HG02678 (cell line): ENCODE results near the gene PWWP2B.
A peak's percentile ranks its signal among the peaks of the same experiment; 100 is the strongest.

Source experiments
- ATAC-seq: cut with Tn5 transposase; IDR thresholded peaks from one replicate; pipeline ENCODE4 v1.9.1; 2021; ENCODE audit warnings: mild to moderate bottlenecking, moderate library complexity; ENCODE audit not compliant: unreplicated experiment

Gene PWWP2B

DNA sequence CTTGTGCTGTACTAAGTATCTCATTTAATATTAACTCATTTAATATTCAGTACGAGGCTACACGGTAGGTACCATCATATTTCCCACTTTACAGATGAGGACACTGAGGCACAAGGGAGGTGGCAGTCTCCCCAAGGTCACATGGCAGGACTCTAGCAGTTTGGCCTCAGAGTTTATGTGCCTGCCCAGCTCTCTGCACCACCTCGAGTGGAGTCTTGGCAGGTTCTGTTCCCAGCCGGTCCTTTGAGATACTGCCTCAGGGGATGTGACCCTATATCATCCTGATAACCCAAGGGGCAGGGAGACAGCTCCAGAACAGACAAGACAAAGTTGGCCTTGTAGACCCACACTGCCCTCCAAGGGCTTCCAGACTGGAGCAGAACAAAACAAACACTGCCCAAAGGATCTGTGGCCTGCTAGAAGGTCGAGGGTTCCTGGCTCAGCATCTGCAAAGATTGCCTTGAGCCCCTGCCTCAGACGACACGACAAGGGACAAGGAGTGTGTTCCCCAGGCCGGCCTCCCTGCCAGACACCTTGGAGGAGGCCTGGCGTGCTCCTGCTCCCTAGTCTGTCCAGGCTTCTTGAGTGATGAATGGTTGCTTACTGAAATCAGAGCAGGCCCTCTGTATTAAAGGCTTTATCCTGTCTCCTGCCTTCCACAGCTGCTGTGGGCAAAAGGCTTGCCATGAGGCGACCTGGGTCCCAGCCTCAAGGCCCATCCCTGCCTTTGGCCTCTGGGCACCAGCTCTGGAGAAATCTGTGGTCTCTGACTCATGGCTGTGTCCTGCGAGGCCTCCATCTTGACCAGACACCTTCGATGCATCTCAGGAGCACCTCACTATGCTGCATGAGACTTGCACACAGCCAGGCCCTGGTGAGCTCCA, 3.9 kb upstream of the PWWP2B start:
- no peak for ATAC-seq

DNA sequence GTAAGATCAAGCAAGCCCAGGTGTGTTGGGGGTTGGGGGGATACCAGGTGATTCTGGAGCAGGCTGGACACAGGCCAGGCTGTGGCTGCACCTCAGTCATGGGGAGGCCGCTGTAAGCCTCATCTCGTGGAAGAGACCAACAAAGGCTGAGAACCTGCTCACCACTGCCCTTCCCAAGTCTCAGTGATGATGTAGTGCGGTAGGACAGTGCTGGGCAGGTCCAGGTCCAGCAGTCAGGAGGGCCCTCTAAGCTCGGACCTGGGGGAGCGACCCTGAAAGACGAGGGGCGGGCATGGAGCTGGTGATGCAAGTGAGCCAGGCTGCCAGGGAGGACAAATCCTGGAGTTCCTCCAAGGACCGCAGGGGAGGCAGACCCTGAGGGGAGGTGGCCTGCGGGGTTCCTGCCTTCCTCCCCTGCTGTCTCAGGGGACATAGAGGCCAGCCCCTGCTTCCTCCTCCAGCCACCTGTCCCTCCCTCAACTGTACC, 3.3 kb upstream of the PWWP2B start:
- ATAC-seq = no peak

DNA sequence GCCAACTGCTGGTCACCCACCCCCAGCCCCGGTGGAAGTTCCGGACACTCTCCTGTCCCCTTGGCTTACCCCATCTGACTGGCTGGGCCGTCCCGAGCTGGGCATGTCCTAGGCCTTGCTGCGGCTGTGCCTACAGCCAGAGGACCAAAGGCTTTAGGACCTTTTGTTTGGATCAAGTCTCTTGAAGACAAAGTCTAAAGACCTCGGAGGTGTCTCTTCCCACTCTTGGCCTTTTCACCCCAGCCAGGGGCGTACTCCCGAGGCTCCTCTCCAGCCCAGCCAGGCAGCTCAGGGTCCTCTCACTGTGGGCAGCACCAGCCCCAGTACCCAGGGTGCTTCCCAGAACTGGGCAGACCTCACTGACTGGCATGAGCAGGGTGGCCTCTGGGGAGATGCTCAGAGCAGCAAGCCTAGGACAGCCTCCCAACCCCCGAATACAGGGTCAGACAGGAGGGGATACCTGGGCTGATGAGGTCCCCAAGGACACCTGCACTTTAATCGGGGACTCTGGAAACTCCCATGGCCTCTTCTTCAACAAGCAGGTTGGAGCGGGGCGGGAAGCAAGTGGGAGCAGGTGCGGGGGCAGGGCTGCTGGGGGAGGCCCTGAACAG, 2.7 kb upstream of the PWWP2B start:
- no peak for ATAC-seq

DNA sequence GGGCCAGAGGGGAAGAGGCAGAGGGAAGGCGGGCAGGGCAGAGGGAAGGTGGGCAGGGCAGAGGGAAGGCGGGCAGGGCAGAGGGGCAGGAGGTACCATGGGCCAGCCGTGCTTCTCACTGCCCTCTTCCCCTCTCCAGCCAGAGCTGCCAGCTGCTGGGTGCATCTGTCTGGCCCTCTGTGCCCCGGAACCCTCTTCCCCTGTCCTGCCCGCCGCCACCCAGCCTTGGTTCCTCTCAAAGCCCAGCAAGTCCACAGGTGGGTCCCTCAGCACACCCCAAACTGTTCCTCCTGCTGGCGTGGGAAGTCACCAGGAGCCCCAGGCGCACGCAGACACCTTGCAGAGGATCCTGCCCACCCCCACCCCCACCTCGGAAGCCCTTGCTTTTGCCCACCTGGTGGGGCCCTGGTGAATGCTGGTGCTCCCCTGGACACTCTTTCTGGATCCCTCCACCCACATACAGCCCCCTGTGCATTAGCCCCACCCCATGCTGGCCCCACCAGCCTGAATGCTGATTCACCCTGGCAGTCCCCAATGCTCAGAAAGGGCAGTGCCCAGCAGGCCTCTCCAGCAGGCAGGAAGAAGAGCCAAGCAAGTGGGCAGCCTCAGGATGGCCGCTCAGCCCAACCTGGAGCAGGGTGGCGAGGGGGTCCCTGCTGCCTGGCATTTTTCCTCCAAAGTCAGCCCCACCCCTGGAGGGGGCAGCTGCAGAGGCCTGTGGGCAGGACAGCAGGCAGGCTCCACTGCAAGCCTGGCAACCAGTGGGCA, 1.9 kb upstream of the PWWP2B start:
- ATAC-seq = no peak

DNA sequence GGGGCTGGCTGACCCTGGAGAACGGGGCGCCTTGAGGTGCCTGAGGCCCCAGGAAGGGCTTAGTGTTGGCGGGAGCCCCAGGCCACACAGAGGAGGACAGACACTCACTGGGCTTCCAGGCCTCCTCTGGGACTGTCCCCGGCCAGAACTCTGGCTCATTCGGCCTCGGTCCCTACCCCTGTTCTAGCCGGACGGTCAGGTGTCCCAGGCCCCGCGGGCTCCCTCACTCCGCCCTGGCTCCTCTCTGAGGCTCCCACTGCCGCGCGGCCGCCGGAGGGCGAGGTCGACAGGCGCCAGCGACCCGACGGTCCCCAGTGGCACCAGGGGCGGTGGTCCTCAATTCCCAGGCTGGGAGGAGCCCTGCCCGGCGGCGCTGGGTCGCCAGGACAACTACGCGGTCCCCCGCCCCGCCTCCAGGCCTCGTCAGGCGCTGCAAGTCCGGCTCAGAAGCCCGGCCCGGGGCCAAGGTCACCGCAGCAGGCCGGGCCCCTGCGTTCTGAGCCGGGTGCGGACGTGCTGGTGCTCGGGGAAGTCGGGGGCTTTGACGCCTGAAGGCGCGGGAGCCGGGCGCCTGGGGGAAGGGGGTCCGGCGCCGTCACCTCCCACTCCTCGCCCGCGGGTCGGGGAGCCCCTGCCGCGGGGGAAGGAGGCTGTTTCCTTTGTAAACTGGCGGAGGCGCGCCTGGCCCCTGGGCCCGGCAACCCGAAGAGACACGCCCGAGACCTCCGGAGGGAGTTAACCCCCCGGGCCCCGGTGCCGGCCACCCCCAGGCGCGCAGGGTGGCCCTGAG, 1.1 kb upstream of the PWWP2B start:
- peak; percentile 19 for ATAC-seq

DNA sequence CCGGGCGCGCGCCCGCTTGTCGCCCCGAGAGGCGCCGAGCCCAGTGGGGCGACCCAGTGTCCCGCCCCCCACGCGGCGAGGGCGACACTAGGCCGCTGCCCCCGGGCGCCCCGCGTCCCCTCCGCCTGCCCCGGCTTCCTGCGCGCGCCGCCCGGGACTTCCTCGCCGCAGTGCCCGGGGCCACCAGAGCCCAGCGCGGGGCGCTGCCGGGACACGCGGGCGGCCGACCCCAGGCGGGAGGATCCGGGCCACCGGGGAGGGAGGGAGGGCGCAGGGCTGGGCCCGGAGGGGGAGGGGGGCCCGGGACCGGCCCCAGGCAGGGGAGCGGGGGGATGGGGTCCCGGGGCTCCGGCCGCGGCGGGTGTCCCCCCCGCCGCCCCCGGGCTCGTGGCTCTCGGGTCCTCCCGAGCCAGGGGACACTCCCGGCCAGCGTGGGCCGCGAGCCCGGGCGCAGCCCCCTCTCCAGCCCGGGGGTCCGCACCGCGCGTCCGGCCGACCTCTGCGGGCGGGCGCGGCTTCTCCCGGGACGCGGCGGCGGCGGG, 435 bp upstream of the PWWP2B start:
- peak; percentile 45 for ATAC-seq

DNA sequence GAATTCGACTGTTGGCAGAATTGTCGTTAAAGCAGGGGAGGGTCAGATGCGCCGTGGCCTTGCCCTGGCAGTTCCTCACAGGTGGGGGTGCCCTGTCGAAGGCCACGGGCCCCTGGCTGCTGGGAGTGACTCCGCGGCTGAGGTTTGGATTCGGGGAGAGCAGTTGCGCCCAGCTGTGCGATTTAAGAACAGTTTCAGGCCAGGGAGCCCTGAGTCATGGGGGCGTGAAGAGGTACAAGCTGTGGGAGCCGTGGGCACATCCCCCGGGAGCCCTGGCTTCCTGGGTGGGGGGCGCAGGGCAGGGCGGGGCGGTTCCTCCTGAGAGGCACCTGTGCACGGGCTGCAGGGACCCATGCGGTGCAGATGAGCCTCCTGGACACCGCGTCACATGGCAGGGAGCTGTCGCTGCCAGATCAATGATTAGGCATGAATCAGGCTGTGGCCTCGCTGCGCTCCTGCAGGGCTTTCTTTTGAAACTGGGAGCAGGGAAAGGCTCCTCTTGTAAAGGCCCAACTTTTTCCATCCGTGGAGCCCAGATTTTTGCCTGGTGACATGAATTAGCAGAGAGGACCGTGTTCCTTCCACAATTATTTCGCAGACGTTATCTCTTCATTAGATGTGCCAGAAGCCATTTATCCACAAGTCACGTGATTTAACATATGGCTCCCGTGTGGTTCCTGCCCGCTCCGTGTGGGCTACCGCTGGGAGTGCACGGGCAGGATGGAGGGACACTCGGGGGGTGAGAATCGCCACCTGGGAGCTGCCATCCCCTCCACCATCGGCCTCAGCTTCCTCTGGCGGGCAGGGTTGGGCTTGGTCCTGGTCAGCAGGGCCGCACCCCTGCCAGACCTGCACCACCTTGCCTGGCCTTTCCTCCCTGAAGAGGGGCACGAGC, 918 bp downstream of the PWWP2B start:
- peak; percentile 40 for ATAC-seq

DNA sequence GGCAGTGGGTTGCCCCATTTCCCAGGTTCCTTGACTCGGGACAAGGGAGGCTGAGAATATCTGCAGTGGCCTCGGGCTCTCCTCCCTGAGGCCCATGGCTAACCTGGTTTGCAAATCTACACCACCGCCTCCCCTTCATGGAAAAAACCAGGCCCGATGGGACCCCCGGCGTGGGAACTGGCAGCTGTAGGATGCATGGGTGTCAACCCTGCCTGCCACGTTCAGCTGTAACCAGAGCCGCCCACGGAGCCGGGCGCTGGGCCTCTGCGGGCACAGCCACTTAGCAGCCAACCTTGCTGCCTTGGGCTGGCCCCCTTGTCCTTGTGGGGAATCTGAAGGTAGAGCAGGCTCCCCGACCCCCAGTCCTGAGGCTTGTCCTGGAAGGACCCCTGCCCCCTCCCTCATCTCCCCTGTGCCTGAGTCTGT, 1.6 kb downstream of the PWWP2B start:
- no peak for ATAC-seq

DNA sequence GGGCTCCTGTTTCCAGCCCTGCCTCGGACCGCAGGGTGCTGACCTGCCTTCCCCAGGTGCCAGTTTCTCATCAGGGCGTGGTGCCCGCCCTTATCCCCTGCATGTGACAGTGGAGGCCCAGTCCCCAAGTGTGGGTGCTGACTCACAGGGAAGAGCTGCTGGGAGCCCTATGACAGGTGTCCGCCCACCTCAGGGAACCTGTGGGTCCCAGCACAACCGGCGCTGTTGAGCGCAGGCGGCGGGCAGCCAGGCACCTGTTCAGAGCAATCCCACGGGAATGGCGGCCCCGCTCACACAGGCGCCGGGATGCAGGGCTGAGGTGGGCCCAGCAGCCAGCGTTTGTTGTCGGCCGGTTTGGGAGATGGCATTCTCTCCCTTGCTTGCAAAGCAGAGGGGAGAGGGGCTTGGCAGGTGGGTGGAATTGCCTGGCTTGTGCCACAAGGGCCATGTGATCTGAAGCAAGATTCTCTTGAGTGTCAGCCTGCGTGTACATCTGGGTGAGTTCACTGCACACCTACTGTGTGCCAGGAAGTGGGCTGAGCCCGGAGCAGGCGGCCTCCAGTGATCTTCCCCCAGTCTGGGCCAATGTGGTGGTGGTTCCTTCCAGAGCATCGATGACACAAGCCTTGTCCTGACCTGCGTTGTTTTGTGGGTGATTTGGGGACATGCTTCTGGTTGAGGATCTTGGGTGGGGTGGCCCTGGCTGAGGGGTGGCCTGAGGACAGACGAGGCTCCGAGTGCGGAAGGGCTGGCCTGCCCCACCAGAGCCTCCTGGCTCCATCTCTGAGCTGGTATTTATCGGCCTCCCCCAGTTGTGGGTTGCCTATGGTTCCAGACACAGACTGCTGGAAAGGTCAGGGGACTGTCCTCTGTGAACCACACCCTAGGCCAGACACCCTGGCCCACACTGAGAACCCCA, 2.4 kb downstream of the PWWP2B start:
- no peak for ATAC-seq

DNA sequence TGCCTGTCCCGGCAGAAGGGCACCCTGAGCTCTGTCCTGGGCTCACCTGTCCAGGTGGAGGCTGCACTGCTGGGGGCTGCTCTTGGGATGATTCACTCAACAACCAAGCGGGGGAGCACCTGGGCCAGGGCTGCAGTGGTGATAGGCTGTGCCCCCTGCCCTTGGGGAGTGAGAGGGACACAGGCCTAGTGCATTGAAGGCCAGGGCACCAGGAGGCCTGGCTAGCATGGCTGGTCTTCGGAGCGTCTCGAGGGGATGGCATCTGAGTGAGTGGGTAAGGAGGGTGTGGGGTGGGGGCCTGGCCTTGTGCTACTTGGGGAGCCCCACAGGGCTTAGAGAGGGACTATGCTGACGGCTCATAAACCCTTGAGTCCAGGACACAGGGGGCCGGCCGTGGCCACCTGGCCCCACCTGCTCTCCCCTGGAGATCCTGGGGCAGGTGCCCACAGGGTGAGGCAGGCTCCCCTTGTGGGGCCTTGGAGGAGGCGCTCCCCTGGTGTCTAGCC, 3.1 kb downstream of the PWWP2B start:
- ATAC-seq = no peak

DNA sequence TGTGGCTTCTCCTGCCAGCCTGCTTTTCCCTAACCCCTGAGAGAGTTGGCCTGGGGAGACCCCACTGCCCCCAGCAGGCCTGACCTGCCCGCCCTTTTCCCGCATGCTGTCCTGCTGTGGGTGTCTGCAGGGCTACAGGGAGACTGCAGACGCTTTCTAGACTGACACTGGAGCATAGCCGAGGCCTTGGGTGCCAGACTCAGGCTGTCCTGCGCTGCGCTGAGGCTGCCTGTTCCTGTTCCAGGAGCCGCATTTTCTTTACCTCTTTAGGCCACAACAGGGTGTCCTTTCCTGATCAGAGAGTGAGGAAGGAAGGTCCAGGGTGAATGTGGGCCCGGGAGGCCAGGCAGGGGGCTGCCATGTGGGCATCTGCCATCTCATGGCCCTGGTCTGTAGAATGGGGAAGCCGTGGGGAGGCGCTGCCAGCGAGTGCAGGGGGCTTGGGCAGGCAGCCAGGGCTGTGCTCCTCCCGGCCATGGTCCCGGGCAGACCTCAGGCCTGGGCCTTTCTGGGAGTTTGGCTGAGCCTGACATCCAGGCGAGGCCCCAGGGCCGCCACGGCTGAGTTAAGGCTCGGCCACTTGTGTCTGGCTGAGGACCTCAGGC, 3.6 kb downstream of the PWWP2B start:
- ATAC-seq = no peak

DNA sequence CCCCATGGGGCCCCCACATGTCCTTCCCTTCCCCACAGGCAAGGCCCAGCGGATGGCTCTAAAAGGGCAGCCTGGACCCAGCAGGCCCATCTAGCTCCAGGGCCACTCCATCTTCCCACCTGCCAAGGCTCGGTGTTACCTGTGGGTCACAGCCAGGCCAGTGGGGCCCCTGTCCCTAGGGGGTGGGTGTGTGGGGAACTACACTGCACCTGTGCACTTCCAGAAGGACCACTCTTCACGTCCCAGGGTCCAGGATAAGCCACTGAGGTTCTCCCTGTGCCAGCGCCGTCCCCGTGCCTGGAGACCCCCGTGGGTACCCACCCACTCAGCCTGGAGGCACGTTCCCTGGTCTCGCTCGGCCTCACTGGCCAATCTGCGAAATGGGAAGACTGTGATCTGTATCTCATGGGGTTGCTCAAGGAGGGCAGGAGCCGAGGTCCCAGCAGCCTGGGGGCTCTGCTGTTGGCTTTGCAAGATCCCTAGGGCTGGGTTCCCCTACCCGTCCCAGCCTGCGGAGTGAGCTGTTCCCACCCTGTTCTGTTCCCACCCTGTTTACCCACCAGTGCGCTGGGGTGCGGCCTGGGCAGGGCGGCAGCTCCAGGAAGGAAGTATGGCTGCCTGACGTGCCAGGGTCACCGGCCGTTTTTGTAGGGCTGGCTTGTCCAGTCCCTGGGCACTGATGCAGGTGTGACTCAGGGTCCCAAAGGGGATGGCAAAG, 4.6 kb downstream of the PWWP2B start:
- no peak for ATAC-seq

DNA sequence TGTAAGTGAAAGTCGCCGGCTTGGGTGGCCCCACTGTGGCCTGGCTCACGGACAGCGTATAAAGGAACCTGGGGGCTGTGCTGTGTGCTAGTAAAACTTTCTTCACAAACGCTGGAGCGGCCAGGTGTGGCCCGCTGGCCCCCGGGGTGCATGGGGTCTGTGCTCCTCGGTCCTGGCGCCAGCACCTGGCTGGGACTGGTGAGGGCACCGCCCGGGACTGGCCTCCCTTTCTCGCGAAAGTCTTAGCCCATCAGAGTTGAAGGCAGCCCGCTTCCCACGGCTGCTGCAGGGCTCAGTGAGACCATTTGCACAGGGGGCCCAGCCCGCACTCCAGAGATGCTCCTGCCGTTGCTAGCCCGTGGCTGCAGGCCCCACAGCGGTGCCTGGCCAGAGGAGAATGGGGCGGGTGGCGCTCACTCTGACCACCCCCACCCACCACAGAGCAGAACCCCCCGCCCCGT, 5.8 kb downstream of the PWWP2B start:
- ATAC-seq = no peak

DNA sequence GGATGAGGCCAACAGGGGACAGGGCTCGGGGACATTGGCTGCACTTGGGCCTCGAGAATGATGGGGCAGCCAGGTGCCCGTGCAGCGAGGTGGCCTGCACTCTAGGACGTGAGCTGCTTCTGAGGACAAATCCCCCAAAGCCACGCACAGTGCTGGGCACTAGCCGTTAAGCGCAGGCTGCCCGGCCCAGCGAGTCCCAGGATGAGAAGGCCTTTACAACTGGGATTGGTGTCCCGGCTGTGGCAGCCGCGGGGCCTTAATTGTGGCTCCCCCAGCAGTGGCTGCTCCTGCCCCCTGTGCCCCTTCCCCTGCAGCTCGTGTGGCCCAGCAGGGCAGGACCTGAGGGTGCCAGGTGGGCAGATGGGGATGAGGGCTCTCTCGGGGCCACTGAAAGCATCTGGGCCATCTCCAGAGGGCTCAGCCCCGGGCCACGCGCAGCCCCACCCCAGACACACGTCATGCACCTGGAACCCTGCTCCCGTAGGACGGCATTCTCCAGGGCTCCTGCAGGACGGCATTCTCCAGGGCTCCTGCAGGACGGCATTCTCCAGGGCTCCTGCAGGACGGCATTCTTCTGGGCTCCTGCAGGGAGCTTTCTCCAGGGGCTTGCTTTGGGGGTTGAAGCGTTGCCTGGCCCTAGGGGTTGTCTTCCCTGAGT, 6.6 kb downstream of the PWWP2B start:
- ATAC-seq = no peak

DNA sequence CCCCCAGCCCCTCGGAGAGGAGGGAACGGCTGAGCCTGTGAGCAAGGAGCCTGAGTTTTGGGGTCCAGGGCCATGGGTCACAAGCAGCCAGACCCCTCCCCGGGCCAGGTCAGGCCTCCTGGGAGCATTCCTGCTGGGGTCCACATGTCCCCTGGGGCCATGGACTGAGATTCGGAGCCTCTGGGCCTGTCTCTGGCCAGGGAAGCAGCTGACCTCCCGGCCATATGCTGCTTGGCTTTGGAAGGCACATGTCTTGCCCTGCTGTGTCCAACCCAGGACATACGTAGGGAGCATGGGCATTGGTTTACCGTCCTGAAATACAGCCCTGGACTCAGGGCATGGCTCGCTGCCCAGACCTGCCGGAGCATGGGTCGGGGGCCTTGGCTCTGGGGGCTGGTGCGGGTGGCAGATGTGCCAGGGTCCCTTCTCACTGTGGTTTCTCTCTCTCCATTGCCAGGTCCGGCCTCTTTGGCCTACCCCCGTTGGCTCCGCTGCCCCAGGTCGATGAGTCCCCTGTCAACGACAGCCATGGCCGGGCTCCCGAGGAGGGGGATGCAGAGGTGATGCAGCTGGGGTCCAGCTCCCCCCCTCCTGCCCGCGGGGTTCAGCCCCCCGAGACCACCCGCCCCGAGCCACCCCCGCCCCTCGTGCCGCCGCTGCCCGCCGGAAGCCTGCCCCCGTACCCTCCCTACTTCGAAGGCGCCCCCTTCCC, 7.3 kb downstream of the PWWP2B start:
- ATAC-seq = no peak

DNA sequence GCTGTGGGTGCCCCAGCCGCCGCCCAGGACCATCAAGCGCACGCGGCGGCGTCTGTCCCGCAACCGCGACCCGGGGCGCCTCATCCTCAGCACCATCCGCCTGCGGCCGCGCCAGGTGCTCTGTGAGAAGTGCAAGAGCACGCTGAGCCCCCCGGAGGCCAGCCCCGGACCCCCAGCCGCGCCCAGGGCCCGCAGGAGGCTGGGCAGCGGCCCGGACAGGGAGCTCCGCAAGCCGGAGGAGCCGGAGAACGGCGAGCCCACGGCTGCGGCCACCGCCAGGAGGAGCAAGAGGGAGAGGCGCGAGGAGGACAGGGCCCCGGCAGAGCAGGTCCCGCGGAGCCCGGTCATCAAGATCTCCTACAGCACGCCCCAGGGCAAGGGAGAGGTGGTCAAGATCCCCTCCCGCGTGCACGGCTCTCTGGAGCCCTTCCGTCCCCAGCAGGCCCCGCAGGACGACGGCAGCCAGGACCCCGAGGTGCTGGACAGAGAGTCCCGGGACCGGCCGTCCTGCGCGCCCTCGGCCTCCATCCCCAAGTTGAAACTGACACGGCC, 8.0 kb downstream of the PWWP2B start:
- ATAC-seq = no peak
